H9 (cell line): Measurements from ENCODE around the gene POLR3B. TPM values are rescaled to one million over a fixed set of nuclear protein-coding genes. Genes with fewer than 3 reads are reported as not detected.

Source experiments
- DNase-seq: peaks from one replicate; pipeline ENCODE4 v3.0.0-alpha.2; 2017
- H2AFZ ChIP-seq: one replicate; pipeline ENCODE4 v1.6.1; 2013; ENCODE audit warnings: mild to moderate bottlenecking, low read length, control low read depth, moderate library complexity
- H2AK5ac ChIP-seq: 2 replicates; pipeline ENCODE4 v1.6.1; 2013; ENCODE audit warnings: low read length, control low read depth, mixed read lengths; ENCODE audit not compliant: insufficient read length
- H2BK120ac ChIP-seq: one replicate; pipeline ENCODE4 v1.6.1; 2013; ENCODE audit warnings: low read depth, mild to moderate bottlenecking, low read length, control low read depth, inconsistent platforms; ENCODE audit not compliant: poor library complexity, severe bottlenecking
- H2BK12ac ChIP-seq: 2 replicates; pipeline ENCODE4 v1.6.1; 2013; ENCODE audit warnings: low read length, control low read depth, mixed read lengths, low read depth; ENCODE audit not compliant: insufficient read length
- H2BK15ac ChIP-seq: 2 replicates; pipeline ENCODE4 v1.6.1; 2013; ENCODE audit warnings: low read depth, low read length, control low read depth
- H2BK20ac ChIP-seq: one replicate; pipeline ENCODE4 v1.6.1; 2013; ENCODE audit warnings: low read depth, mild to moderate bottlenecking, low read length, control low read depth, inconsistent platforms; ENCODE audit not compliant: poor library complexity, severe bottlenecking
- H2BK5ac ChIP-seq: 2 replicates; pipeline ENCODE4 v1.6.1; 2013; ENCODE audit warnings: low read length, control low read depth, mixed read lengths; ENCODE audit not compliant: insufficient read length
- H3K14ac ChIP-seq: 2 replicates; pipeline ENCODE4 v1.6.1; 2013; ENCODE audit warnings: low read length, control low read depth; ENCODE audit not compliant: insufficient read depth
- H3K18ac ChIP-seq: 2 replicates; pipeline ENCODE4 v1.6.1; 2013; ENCODE audit warnings: low read depth, mild to moderate bottlenecking, mixed read lengths, low read length, control low read depth; ENCODE audit not compliant: insufficient read length
- H3K23ac ChIP-seq: 2 replicates; pipeline ENCODE4 v1.6.1; 2013; ENCODE audit warnings: low read length, control low read depth, mixed read lengths, low read depth; ENCODE audit not compliant: insufficient read length
- H3K23me2 ChIP-seq: 2 replicates; pipeline ENCODE4 v1.6.1; 2013; ENCODE audit warnings: low read depth, mild to moderate bottlenecking, mixed read lengths, low read length, control low read depth; ENCODE audit not compliant: insufficient read length, poor library complexity, severe bottlenecking
- H3K27ac ChIP-seq: 2 replicates; pipeline ENCODE4 v1.5.1; 2013; ENCODE audit warnings: low read length, control low read depth, mixed read lengths, low read depth; ENCODE audit not compliant: insufficient read length
- H3K27me3 ChIP-seq: 2 replicates; pipeline ENCODE4 v1.6.1; 2013; ENCODE audit warnings: low read length, control low read depth, inconsistent platforms; ENCODE audit not compliant: insufficient read depth
- H3K4ac ChIP-seq: 2 replicates; pipeline ENCODE4 v1.6.1; 2013; ENCODE audit warnings: low read depth, mild to moderate bottlenecking, control low read depth, inconsistent platforms, low read length, moderate library complexity
- H3K4me1 ChIP-seq: 2 replicates; pipeline ENCODE4 v1.6.1; 2013; ENCODE audit warnings: low read length, control low read depth, inconsistent platforms; ENCODE audit not compliant: insufficient read depth
- H3K4me2 ChIP-seq: 2 replicates; pipeline ENCODE4 v1.6.1; 2013; ENCODE audit warnings: low read length, control low read depth, mixed read lengths; ENCODE audit not compliant: insufficient read length, insufficient read depth
- H3K56ac ChIP-seq: 2 replicates; pipeline ENCODE4 v1.6.1; 2013; ENCODE audit warnings: low read depth, mild to moderate bottlenecking, mixed read lengths, low read length, control low read depth; ENCODE audit not compliant: insufficient read length
- H3K79me1 ChIP-seq: 2 replicates; pipeline ENCODE4 v1.6.1; 2013; ENCODE audit warnings: low read depth, mild to moderate bottlenecking, moderate library complexity, low read length, control low read depth, inconsistent platforms; ENCODE audit not compliant: insufficient read depth, poor library complexity, severe bottlenecking
- H3K79me2 ChIP-seq: 2 replicates; pipeline ENCODE4 v1.6.1; 2013; ENCODE audit warnings: low read length, control low read depth, inconsistent platforms; ENCODE audit not compliant: insufficient read depth
- H3K9ac ChIP-seq: 2 replicates; pipeline ENCODE4 v1.6.1; 2013; ENCODE audit warnings: low read length, control low read depth, mixed read lengths; ENCODE audit not compliant: insufficient read length; ENCODE audit errors: extremely low read depth
- H3K9me3 ChIP-seq: one replicate; pipeline ENCODE4 v1.6.1; 2013; ENCODE audit warnings: low read depth, low read length, inconsistent platforms; ENCODE audit not compliant: control insufficient read depth
- H3T11ph ChIP-seq: one replicate; pipeline ENCODE4 v1.6.1; 2013; ENCODE audit warnings: mild to moderate bottlenecking, low read length, control low read depth, inconsistent platforms
- H4K20me1 ChIP-seq: one replicate; pipeline ENCODE4 v1.6.1; 2013; ENCODE audit not compliant: control insufficient read depth, insufficient read length, insufficient read depth
- H4K5ac ChIP-seq: 2 replicates; pipeline ENCODE4 v1.6.1; 2013; ENCODE audit warnings: low read depth, mild to moderate bottlenecking, mixed read lengths, low read length, control low read depth; ENCODE audit not compliant: insufficient read length
- H4K8ac ChIP-seq: replicated peaks from 2 replicates; pipeline ENCODE4 v1.6.1; 2013; ENCODE audit warnings: low read length, control low read depth, mixed read lengths, low read depth; ENCODE audit not compliant: insufficient read length
- H4K91ac ChIP-seq: 2 replicates; pipeline ENCODE4 v1.6.1; 2013; ENCODE audit warnings: low read depth, mild to moderate bottlenecking, moderate library complexity, mixed read lengths, low read length, control low read depth; ENCODE audit not compliant: insufficient read length
- H3K27ac Mint-ChIP-seq, 3 experiments: 2 replicates in 2 of 3; 3 replicates in 1 of 3; pipeline ENCODE4 v1.8.0; 2020 to 2021; ENCODE audit warnings: mixed read lengths in 3 of 3, mild to moderate bottlenecking in 1 of 3, moderate library complexity in 1 of 3
- H3K27me3 Mint-ChIP-seq: 2 replicates; pipeline ENCODE4 v1.8.0; 2021; ENCODE audit warnings: low read depth, mild to moderate bottlenecking, moderate library complexity, mixed read lengths
- H3K36me3 Mint-ChIP-seq, 3 experiments: 2 replicates in 2 of 3; 3 replicates in 1 of 3; pipeline ENCODE4 v1.8.0; 2020 to 2021; ENCODE audit warnings: low read depth in 3 of 3, mixed read lengths in 3 of 3; ENCODE audit not compliant: insufficient read depth in 1 of 3
- H3K4me1 Mint-ChIP-seq, 2 experiments: 2 replicates each; pipeline ENCODE4 v1.8.0; 2020; ENCODE audit warnings: mixed read lengths in 2 of 2
- H3K4me3 Mint-ChIP-seq, 2 experiments: 2 replicates in 1 of 2; 3 replicates in 1 of 2; pipeline ENCODE4 v1.8.0; 2020 to 2021; ENCODE audit warnings: mild to moderate bottlenecking in 2 of 2, mixed read lengths in 2 of 2, moderate library complexity in 1 of 2
- H3K9me3 Mint-ChIP-seq, 2 experiments: 2 replicates in 1 of 2; 3 replicates in 1 of 2; pipeline ENCODE4 v1.8.0; 2020; ENCODE audit warnings: mild to moderate bottlenecking in 2 of 2, mixed read lengths in 2 of 2, moderate library complexity in 1 of 2
- WGBS: extraction: QIAGEN DNeasy Blood & Tissue Kit; methylation state at CpG from one replicate; pipeline ENCODE4 v1.1.7; 2013; ENCODE audit warnings: missing lambda C conversion rate, low lambda C conversion rate, mixed read lengths; ENCODE audit not compliant: insufficient read length; ENCODE audit errors: extremely low coverage; 5-methylcytosine and 5-hydroxymethylcytosine counted together
- total RNA-seq: library from RNA; stranded (reverse); gene quantifications from 2 replicates; pipeline ENCODE4 v1.2.1, GENCODE V29; 2021
- TF ChIP-seq, protein P1 (sequence below): fragments of 200-600 bp; sonication (generic); conservative IDR thresholded peaks from 3 replicates; pipeline ENCODE4 v1.8.0; 2021; ENCODE audit warnings: antibody characterized with exemption, mild to moderate bottlenecking

Gene POLR3B
- total RNA-seq, 1 experiment from 2014 or later = 13.4 TPM

- no peak overlapping the region for H2BK20ac ChIP-seq
- H3K36me3 Mint-ChIP-seq = peaks cover 0 to 4% (median 0%) of the 10 kb centered on the region in 3 experiments; a peak in 1 of 7 replicates
- no peak overlapping the region for H3K56ac ChIP-seq
- H3K14ac ChIP-seq = no peak overlapping the region
- H3K27me3 Mint-ChIP-seq = no peaks in the 10 kb centered on the region
- WGBS = no CpG with 5 or more reads among the region's 7 CpGs
- H3K18ac ChIP-seq = no peak overlapping the region
- TF ChIP-seq, protein P1, sequence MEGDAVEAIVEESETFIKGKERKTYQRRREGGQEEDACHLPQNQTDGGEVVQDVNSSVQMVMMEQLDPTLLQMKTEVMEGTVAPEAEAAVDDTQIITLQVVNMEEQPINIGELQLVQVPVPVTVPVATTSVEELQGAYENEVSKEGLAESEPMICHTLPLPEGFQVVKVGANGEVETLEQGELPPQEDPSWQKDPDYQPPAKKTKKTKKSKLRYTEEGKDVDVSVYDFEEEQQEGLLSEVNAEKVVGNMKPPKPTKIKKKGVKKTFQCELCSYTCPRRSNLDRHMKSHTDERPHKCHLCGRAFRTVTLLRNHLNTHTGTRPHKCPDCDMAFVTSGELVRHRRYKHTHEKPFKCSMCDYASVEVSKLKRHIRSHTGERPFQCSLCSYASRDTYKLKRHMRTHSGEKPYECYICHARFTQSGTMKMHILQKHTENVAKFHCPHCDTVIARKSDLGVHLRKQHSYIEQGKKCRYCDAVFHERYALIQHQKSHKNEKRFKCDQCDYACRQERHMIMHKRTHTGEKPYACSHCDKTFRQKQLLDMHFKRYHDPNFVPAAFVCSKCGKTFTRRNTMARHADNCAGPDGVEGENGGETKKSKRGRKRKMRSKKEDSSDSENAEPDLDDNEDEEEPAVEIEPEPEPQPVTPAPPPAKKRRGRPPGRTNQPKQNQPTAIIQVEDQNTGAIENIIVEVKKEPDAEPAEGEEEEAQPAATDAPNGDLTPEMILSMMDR = no peak
- no peak overlapping the region for H3K9ac ChIP-seq
- no peak overlapping the region for H3K4ac ChIP-seq
- no peak overlapping the region for H3K23ac ChIP-seq
- DNase-seq = no peak
- H3K4me2 ChIP-seq = no peak overlapping the region
- no peak overlapping the region for H3K4me3 Mint-ChIP-seq
- H3K27ac ChIP-seq = no peak overlapping the region
- peaks cover 8 to 12% of the 10 kb centered on the region in 2 experiments for H3K4me1 Mint-ChIP-seq
- H4K91ac ChIP-seq = no peak overlapping the region
- no peaks in the 10 kb centered on the region for H3K23me2 ChIP-seq
- no peak overlapping the region for H2AFZ ChIP-seq
- no peaks in the 10 kb centered on the region for H3K27me3 ChIP-seq
- no peaks in the 10 kb centered on the region for H3K9me3 ChIP-seq
- H3K27ac Mint-ChIP-seq = no peak overlapping the region
- no peak overlapping the region for H4K5ac ChIP-seq
- H3K4me1 ChIP-seq = no peaks in the 10 kb centered on the region; the same call in none of the 2 replicates
- no peak overlapping the region for H2AK5ac ChIP-seq
- no peaks in the 10 kb centered on the region for H4K20me1 ChIP-seq
- no peak overlapping the region for H2BK12ac ChIP-seq
- no peaks in the 10 kb centered on the region; a peak in 1 of 5 replicates for H3K9me3 Mint-ChIP-seq
- no peak overlapping the region for H2BK5ac ChIP-seq
- no peaks in the 10 kb centered on the region for H3K79me1 ChIP-seq
- H4K8ac ChIP-seq = no peak overlapping the region
- H3T11ph ChIP-seq = no peak overlapping the region
- no peaks in the 10 kb centered on the region for H3K79me2 ChIP-seq
- no peak overlapping the region for H2BK15ac ChIP-seq
- no peak overlapping the region for H2BK120ac ChIP-seq
These were observed 47.7 kb upstream of the POLR3B start for GRCh38 chr12:106309671-106310505.
